Measurements from ENCODE around the gene MSL2.
"Not testable (repeated sequence)": the region's sequence is repeated elsewhere in the genome, so short reads cannot be mapped to it uniquely, and the experiment has no call there.

The MSL2 gene

GRCh38 chr3:136196064-136196400 is at the start of gene MSL2:
TSS of gene MSL2 (minus strand) at chr3:136196335. CDS start at chr3:136195113, 1,222 bp downstream.
- DNase-seq = no peak

GRCh38 chr3:136245691-136246090 is 49.6 kb upstream of the MSL2 start:
- DNase-seq = no peak

GRCh38 chr3:136239094-136239493 is 43.0 kb upstream of the MSL2 start:
- DNase-seq = no peak

GRCh38 chr3:136237961-136238649 is 42.0 kb upstream of the MSL2 start:
- DNase-seq = no peak

GRCh38 chr3:136237103-136237502 is 41.0 kb upstream of the MSL2 start:
- DNase-seq = no peak

GRCh38 chr3:136236109-136236508 is 40.0 kb upstream of the MSL2 start:
- no peak for DNase-seq

GRCh38 chr3:136235545-136235944 is 39.4 kb upstream of the MSL2 start:
- no peak for DNase-seq

GRCh38 chr3:136232413-136232812 is 36.3 kb upstream of the MSL2 start:
- no peak for DNase-seq

GRCh38 chr3:136222746-136223145 is 26.6 kb upstream of the MSL2 start:
- DNase-seq = not testable (repeated sequence)

- DNase-seq = no peak
Measured at GRCh38 chr3:136211547-136211946, 15.4 kb upstream of the MSL2 start.

- DNase-seq = no peak
Measured at GRCh38 chr3:136209921-136210320, 13.8 kb upstream of the MSL2 start.

- DNase-seq = no peak
Measured at GRCh38 chr3:136207489-136208115, 11.5 kb upstream of the MSL2 start.

- DNase-seq = not testable (repeated sequence)
Measured at GRCh38 chr3:136199219-136199618, 3.1 kb upstream of the MSL2 start.

- not testable (repeated sequence) for DNase-seq
Measured at GRCh38 chr3:136198462-136199078, 2.4 kb upstream of the MSL2 start.

- no peak for DNase-seq
Measured at GRCh38 chr3:136197159-136197793, 1.1 kb upstream of the MSL2 start.

GRCh38 chr3:136196401-136197158 is 445 bp upstream of the MSL2 start:
- DNase-seq = peak; percentile 99

GRCh38 chr3:136195258-136196063 is 674 bp downstream of the MSL2 start:
- DNase-seq = peak; percentile 45

- DNase-seq = no peak
Measured at GRCh38 chr3:136194409-136195257, 1.5 kb downstream of the MSL2 start.

- no peak for DNase-seq
Measured at GRCh38 chr3:136193278-136194054, 2.7 kb downstream of the MSL2 start.

- DNase-seq = no peak
Measured at GRCh38 chr3:136192831-136193230, 3.3 kb downstream of the MSL2 start.
